HG03064 (cell line): ENCODE results near the gene PCNX3.
"Not testable (repeated sequence)": the region's sequence is repeated elsewhere in the genome, so short reads cannot be mapped to it uniquely, and the experiment has no call there.

ENCODE experiments used
- ATAC-seq: cut with Tn5 transposase; IDR thresholded peaks from one replicate; pipeline ENCODE4 v1.9.1; 2021; ENCODE audit warnings: low read depth; ENCODE audit not compliant: unreplicated experiment

PCNX3 gene

DNA sequence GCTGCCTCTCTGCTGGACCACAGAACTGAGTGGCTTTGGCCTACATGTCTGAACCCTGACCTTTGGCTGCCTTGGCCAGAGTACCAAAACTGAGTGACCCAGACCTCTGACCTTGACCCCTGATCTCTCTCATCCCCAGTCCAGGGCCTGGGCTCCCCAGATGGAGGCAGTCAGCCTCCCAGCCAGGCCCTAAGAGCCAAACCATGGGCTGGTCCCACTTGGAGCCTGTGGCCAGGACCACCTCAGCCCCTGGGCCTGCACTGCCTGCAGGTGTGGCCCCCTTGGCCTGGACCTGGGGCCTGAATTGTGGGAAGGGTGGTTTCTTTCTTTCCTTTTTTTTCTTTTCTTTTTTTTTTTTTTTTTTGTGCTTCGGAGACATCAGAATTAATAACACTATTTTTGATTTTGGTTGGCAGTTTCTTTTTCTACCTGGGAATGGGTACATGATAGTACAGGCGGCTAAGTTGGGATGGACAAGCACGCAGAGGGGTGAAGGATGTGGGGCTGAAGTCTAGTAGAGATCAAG, 21.5 kb downstream of the PCNX3 start:
- no peak for ATAC-seq

DNA sequence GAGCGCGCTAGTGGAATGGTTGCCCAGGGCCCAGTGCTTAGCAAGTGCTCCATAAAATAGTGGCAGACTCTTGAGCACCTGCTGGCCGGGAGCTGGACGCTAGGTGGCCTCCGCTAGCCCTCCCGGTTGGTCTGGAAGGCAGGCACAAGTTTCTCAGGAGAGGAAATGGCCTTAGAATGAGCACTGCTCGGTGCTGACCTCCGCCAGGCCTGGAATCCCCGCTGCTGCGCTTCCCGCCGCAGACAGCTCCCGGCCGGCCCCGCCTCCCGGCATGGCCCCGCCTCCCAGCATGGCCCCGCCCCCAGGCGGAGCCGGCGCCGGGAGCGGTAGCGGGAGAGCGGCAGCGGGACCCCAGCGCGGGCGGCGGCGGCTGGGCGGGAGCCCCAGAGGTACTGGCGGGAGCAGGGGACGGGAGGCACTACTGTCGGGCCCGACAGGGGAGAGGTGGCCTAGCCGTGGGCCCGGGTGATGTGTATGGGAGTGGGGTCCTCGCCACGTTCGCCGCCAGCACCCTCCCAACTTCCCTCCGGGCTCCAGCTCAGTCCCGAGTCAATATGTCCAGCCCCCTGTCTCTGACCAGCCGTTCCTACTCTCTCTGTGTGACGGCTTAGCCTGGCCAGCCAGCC, 22.3 kb downstream of the PCNX3 start, which contains the start of gene SIPA1:
Gene SIPA1 (plus strand): TSS at position 308 of the 626 bp plus-strand sequence. CDS start 2,821 bp downstream, outside the sequence.
- peak; percentile 31 for ATAC-seq

DNA sequence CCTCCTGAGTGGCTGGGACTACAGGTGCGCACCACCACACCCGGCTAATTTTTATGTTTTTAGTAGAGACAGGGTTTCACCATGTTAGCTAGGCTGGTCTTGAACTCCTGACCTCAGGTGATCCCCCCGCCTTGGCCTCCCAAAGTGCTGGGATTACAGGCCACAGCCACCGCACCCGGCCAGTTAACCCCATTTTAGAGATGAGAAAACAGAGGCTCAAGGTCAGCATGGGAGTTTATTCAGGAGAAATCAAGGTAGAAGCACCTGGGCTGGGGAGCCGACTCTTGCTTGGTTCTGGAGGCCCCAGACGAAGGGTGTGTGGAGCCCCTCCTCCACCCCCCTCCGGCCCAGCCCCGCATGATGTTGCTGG, 23.6 kb downstream of the PCNX3 start:
- ATAC-seq: not testable (repeated sequence)

DNA sequence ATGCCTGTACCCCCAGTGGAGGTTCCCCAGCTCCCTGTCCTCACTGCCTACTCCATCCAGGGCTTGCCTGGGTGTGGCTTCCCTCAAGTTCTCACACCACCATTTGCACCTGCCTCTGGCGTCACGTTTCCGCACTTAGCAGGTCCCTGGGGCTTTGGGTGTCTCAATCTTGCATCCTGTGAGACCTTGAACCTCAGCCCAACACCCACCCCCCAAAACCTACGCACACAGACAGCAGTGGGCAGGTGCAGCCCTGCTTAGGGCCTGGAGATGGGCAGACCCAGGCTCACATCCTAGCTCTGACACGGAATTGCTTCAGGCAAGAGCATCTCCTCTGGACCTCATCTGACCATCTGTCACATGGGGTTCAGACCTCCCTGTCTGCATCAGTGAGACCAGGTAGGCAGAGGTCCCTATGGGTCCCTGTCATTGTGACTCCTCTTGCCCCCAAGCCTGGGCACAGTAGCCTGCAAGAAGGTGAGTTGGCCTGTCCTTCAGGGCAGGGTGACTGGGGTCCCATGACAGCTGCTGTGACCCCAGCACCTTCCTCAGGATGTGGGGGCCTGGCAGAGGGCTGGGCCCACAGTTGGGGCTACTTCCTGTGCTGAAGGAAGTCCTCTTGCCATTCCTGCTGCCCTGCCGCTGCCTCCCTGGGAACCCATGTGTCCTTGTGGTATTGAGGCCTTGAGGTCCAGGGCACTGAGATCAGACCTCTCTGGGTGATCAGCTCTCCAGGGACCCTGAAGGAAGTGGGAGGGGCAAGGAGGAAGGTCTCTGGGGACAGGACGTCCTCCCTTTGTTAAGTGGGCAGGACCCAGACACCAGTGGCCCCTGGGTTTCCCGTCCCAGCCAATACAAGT, 24.3 kb downstream of the PCNX3 start:
- ATAC-seq: no peak

DNA sequence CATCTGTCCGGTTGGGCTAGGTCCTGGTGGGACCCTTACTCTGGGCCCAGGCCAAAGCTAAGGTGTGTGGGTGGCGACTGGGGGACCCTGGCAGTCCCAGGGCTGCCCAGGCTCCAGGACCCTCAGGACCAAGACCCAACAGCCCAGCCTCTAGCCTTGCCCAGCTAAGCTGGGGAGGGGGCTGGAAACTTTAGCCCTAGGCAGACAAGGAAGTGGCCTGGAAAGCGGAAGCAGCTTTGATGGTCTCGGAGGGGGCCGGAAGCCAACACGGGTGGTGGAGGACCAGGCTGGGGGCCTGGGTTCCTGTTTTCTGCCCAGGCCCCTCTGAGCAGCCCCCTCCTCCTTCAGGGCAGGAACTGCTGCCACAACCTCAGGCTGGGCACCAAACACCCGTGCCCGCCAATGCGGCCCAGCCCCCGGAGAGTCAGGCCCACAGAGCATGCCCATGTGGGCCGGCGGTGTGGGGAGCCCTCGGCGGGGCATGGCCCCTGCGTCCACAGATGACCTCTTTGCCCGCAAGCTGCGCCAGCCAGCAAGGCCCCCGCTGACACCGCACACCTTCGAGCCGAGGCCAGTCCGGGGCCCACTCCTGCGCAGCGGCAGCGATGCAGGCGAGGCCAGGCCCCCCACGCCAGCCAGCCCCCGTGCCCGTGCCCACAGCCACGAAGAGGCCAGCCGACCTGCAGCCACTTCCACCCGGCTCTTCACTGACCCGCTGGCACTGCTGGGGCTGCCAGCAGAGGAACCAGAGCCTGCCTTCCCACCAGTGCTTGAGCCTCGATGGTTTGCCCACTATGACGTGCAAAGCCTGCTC, 25.1 kb downstream of the PCNX3 start:
- ATAC-seq: no peak

DNA sequence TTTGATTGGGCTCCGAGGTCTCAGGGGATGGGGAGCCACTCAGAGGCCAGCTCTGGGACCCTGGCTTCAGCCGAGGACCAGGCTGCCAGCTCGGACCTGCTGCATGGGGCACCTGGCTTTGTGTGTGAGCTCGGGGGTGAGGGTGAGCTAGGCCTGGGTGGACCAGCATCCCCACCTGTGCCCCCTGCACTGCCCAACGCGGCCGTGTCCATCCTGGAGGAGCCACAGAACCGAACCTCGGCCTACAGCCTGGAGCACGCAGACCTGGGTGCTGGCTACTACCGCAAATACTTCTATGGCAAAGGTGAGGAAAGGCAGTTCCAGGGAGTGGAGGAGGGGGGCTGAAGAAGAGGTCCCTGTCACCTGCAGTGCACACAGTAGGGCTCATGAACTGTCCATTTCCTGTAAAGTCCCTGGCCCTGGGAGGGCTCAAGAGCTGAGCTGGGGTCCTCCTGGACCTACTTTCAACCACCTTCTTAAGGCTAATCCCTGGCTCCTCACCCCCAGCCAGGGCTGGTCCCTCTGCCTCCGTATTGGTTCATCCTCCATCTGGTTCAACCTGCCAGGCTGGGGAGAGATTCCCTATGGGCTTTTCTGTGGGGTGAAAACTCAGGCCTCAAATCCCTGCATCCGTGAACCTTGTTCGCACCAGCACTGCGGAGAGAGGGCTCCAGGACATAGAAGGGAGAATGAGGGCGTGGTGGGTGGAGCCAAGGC, 25.9 kb downstream of the PCNX3 start:
- no peak for ATAC-seq

DNA sequence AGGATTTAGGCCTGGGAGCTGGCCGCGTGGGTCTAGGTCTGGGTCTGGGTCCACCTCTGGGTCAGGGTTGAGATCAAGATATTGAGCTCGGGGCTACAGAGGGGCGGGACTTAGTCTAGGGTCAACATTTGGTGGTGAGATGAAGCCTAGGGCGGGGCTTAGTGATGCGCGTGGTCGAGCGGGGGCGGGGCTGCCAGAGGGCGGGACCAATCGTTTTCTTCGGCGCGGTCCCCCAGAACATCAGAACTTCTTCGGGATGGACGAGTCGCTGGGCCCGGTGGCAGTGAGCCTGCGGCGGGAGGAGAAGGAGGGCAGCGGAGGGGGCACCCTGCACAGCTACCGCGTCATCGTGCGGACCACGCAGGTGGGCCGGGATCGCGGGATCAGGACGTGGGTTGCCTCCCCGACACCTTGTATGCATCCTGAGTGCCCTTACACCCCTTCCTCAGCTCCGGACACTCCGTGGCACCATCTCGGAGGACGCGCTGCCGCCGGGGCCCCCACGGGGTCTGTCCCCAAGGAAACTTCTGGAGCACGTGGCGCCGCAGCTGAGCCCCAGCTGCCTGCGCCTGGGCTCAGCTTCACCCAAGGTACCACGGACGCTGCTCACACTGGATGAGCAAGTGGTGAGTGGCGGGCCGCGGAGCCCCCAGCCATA, 26.6 kb downstream of the PCNX3 start:
- no peak for ATAC-seq

DNA sequence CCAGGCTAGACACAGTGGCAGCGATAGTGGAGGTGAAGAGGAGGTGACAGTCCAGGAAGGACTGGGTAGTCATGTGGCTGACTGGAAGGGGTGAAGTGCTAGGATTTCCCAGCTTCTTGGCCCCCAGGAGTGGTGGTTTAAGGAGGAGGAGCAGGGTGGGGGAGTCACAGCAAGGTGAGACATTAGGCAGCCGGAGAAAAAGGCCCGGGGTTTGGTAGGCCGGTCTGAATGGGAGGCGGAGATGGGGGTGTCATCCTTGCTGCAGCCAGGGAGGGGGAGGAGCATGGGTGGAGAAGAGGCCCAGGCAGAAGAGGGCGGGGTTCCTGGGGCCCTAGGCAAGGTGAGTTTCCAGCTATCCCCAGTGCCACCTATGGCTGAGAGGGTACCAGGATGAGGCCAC, 28.4 kb downstream of the PCNX3 start:
- no peak for ATAC-seq

DNA sequence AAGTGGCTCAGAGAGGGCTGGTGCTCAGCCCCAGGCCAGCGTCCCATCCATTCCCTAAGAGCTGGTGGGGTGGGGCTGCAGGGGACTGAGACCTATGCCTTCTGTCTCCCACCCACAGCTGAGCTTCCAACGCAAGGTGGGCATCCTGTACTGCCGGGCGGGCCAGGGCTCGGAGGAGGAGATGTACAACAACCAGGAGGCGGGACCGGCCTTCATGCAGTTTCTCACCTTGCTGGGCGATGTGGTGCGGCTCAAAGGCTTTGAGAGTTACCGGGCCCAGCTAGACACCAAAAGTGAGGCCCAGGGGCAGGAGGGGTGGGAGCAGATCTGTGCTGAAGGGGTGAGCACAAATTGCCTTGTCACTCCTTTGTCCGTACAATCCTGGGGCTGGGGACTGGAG, 29.3 kb downstream of the PCNX3 start:
- ATAC-seq: no peak

DNA sequence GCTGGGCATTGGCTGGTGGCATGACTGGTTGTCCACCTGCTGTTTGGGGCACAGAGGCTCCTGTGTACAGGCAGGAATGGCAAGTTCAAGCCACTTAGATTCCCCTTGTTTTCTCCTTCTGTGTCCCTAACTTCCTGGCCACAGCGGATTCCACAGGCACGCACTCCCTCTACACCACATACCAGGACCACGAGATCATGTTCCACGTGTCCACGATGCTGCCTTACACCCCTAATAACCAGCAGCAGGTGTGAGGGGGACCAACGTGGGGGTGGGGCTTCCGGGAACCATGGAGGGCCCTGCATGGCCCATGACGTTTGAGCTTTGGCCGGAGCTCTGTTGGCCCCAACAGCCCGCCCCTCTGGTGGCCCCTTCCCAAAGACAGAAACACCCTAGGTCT, 30.1 kb downstream of the PCNX3 start:
- no peak for ATAC-seq

DNA sequence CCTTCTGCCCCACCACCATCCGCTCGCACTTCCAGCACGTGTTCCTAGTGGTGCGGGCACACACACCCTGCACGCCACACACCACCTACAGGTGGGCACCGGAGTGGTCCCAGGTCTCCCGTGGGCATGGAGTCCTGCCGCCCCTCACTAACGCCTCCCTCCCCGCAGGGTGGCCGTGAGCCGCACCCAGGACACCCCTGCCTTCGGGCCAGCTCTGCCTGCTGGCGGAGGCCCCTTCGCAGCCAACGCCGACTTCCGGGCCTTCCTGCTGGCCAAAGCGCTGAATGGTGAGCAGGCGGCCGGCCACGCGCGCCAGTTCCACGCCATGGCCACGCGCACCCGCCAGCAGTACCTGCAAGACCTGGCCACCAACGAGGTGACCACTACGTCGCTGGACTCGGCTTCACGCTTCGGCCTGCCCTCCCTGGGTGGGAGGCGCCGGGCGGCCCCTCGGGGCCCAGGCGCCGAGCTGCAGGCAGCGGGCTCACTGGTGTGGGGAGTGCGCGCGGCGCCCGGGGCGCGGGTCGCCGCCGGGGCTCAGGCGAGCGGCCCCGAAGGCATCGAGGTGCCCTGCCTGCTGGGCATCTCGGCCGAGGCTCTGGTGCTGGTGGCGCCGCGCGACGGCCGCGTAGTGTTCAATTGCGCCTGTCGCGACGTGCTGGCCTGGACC, 30.8 kb downstream of the PCNX3 start:
- ATAC-seq: no peak

DNA sequence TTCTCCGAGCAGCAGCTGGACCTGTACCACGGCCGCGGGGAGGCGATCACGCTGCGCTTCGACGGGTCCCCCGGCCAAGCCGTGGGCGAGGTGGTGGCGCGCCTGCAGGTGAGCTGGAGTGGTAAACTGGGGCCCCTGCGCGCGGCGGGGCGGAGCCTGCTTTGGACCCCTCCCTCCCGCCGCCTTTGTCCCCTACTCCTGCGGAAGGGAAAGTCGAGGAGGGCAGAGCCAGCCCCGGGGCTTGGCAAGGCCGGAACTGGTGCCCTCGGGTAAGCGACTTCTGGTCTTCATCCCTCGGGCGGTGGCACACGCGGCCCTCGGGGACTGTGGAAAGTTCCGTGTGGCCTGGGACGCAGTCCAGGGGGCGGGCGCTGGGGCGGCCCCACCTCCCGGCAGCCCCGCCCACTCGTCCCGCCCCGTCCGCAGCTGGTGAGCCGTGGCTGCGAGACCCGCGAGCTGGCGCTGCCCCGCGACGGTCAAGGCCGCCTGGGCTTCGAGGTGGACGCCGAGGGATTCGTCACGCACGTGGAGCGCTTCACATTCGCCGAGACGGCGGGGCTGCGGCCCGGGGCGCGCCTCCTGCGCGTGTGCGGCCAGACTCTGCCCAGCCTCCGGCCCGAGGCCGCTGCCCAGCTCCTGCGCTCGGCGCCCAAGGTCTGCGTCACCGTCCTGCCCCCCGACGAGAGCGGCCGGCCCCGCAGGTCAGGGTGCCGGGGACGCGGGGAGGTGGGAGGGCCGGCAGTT, 31.6 kb downstream of the PCNX3 start:
- ATAC-seq: no peak

DNA sequence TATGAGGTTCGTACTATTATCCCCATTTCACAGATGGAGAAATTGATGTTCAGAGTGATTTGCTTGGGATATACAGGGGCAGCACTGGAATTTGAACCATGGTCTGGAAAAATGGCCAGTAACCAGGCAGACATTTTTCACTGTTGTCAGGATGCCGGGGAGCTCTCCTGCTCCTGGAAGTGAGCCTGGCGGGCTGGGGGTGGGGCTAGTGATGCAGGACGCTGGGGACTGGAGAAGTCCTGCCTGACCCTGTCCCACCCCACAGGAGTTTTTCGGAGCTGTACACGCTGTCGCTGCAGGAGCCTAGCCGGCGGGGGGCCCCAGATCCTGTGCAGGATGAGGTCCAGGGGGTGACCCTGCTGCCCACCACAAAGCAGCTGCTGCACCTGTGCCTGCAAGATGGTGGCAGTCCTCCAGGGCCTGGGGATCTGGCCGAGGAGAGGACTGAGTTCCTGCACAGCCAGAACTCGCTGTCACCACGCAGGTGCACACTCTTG, 33.5 kb downstream of the PCNX3 start:
- no peak for ATAC-seq

DNA sequence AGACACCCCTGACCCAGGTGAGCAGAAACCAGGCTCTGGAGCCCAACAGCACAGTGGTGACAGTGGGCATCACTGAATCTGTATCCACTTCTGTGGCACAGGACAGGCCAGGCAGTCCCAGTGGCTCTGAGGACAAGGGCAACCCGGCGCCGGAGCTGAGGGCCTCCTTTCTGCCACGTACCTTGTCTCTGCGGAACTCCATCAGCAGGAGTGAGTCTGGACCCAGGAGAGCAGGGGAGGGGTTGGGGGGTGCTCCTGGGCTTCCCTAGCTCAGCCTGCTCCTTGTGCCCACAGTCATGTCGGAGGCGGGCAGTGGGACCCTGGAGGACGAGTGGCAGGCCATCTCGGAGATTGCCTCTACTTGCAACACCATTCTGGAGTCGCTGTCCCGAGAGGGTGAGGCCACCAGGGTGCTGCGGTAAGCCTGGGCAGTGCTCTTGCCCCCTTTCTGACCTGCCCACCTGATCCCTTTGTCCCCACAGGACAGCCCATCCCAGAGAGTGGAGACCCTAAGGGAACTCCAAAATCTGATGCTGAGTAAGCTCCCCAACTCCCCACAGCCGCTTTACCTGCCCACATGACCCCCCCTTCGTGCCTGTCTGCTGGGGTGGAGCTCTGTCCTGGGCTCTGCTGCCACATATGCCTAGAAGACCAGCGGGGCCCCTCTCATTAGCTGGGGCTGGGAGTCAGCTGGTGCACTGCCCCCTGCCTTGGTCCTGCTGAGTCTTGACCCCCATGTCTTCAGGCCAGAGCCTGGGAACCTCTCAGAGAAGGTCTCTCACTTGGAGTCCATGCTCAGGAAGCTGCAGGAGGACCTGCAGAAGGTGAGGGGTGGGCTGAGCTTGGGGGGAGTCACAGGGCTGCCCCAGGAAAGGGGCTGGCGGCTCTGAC, 34.3 kb downstream of the PCNX3 start:
- no peak for ATAC-seq

DNA sequence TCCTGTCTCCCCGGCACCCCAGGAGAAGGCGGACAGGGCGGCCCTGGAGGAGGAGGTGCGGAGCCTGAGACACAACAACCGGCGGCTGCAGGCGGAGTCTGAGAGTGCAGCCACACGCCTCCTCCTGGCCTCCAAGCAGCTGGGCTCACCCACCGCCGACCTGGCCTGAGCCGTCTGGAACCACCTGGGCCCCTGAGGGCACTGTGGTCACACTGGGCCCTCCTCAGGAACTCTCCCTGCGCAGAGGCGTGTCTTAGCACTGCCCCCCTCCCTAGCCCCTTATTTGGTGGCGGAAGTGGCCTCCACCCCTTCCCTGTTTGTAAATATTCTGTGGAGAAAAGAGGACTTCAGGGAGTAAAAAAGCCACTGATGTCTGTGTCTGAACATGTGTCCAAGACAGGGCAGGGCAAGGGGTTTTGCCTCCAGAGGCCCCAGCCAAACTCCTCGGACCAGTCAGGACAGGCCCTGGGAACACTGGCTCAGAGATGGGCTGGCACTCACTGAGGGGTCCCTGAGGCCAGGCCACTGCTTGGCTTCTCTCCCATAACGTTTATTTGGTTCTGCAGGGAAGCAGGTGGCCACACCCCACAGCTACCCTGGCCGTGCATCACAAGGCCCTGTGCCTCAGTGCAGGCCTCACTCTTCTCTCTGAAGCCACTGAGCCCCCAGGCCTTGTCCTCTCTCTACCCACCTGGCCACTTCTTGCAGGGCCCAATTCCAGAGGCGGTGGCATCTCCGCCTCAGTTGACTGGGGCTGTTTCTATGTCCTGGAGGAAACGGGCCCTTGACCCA, 35.2 kb downstream of the PCNX3 start:
- ATAC-seq: no peak

DNA sequence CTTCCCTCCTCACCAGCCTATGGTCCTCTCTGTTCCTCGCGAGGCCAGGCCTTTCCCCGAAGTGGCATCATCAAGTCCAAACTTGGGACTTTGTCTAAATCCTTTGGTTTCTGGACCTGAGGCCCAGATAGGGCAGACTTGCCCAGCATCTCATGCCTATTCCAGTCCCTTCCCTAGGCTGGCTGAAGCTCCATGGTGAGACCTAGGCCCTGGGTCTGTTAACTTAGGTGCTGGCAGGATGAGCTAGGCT, 35.7 kb downstream of the PCNX3 start:
- no peak for ATAC-seq
